HG03520 (cell line): ENCODE measurements around the gene SLC7A4.

Experiments used
- ATAC-seq: cut with Tn5 transposase; IDR thresholded peaks from one replicate; pipeline ENCODE4 v1.9.1; 2021; ENCODE audit warnings: mild to moderate bottlenecking, moderate library complexity; ENCODE audit not compliant: unreplicated experiment

Gene SLC7A4

DNA sequence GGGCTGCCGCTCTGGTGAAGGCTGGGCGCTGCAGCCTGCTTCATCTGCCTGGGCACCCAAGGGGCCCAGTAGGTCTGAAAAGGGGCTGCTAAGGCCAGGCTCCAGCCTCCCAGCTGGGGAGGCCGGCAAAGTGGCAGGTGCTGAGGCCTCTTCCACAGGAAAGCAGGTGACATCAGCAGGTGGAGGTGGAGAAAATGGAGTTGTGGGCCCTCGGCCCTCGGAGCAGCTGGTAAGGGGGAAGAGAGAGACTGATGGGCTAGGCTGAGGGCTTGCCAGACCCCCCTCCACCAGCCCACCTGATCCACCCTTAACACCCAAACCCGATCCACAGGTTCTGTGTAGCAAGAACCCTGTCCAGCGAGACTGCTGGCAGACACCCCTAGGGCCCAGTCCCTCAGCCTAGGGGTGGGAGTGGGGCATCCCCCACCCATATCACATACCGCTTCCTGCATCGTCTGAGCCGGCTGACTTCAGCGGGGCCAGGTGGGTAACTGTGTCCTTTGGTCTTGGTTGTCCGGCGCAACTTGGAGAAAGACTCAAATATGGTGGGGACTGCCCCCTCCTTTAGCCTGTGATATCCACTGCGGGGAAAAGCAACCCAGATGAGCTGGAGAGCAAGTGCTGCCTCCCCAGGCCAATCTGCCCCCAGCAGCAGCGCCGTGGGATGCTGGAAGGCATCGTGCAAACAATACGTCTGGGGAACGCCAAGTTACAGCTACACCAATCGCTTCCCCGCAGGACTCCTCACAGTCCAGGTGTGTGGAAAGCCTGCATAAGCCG is 32.0 kb downstream of the SLC7A4 start:
- ATAC-seq = no peak

DNA sequence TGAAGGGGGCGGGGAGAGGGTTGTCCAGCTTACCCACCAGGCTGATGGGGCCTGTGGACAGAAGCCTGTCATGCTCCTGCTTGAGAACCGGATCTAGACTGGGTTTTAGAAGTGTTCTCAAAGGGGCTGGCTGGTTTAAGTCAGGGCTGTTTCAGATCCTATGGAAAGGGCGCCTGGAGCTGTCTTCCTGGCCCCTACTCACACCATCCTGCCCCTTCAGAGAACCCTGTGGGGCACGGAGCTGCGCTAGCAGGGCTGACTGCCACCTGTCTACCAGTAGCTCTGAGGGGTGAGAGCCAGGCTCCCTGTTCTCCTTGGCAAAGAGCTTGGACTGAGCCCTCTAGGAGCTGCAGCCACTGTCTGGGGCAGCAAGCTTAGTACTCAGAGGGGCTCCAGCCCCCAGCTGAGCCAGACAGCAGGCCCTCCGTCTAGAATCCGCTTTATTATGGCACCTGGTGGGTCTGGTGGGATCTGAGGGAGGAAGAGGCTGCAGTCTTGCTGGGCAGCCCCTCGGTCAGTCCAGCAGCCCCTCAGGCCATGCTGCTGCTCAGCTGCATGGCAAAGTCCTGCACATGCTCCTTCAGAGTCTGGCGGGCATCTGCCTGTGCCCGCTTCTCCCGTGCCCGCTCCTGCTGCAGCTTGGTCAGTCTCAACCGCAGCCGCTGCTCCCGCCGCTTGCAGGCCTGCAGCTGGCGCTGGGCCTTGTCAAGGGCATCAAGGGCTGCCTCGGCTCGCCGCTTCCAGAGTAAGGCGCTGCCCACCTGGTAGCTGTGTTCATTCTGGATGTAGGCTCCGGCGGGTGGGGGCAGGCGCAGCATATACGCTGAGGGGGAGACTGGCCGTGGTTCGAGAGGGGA is 32.8 kb downstream of the SLC7A4 start:
- ATAC-seq = no peak

DNA sequence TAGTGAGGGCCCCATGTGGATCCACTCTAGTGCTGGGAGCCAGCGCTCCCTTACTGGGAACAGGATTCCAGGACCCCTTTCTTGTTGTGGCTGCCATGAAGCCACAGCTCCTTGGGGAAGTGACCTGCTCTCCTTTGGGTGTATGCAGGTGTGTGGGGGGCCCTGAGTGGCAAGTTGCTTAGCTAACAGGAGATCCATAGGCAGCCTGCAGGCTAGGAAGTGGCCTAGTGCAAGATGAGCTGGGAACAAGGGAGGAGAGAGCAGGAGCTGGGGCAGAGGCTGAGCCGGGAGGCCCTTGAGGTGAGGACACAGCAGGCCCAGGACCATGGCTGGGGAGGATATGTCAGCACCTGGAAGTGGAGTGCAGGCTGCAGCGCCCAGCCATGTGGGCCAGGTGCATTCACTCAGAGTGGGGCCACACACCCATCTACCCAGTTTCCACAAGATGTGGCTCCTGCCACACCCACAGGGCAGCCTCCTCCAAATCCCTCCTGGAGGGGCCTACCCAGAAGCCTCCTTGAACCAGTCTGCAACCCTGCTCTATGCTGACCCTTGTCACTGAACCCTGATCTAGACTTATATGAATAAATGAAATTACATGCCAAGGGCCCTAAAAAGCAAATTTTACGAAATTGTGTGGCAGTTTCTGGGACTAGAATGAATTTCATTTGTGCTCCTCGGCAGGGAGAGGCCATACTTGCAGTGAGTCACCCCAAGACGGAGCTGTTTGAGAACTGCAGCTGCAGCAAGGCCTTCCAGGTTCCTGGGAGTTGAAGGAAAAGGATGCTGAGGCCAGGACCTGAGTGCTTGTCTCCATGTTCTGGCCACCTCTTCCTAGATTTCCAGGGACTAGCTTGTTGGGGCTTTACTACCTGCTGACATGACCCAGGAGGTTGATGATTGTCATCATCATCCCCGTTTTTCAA is 33.7 kb downstream of the SLC7A4 start:
- no peak for ATAC-seq

DNA sequence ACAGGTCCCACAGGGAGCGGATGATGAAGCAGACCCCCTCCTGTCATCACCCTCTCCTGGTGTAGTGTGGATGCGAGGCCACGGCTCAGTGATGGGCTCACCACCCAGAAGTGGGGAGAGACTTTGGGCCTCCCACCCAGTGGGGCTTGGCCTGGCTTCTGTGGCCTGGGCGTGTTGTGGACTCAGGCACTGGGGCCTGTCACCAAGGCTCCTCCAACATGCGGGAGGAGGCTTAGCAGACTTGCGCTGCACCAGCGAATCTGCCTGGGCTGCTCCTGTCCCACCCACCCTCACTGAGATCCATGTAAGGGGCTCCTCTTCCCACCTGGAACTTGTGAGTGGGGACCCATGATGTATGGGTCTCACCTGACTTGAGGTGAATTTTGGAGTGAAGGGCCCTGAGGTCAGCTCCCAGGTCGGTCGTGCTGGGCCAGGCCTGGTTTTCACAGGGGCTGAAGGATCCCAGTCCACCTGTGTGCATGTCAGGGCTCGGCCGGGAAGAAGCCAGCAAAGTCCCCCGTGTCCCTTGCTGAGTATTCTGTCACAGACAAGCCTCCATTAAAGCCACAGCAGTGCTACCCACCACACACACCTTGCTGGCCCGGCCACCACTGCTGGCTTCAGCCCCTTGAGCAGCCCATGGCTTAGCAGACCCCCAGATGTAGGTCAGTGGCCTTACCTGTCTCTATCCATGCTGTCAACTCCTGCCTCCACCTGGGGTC is 34.7 kb downstream of the SLC7A4 start:
- no peak for ATAC-seq

DNA sequence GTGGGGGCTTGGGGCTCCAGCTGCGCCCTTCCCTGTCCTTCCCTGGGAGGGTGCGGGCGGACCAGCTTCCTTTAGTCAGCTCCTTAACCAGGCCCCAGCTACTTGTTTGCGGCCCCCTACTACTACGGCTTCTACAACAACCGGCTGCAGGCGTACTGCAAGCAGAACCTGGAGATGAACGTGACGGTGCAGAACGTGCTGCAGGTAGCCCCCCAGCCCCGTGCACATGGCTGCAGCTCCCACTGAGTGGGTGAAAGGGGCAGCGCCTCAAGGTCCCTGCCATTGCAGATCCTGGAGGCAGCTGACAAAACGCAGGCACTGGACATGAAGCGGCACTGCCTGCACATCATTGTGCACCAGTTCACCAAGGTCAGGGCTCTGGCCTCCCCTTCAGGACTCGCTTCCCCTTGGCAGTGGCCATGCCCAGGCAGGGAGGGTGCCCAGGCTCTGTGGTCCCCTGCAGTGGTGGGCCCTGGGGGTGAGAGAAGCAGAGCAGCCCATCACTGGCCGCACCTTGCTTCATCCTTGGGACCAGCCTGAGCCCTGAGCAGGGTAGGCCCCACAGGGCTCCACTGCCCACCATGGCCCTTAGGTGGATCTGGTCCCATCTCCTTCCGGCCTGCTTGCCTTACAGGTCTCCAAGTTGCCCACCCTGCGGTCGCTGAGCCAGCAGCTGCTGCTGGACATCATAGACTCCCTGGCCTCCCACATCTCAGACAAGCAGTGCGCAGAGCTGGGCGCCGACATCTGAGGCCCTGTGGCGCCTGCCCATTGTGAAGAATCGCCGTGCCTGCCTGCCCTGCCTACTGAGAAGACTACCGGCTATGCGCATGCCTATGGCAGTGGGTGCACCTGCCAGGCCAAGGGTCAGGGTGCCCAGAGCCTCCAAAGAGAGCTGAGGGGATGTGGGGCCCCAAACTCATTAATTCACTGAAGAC is 35.5 kb downstream of the SLC7A4 start:
- no peak for ATAC-seq

GRCh38 chr22:20996031-20996410 is 36.3 kb downstream of the SLC7A4 start:
- ATAC-seq = no peak

- no peak for ATAC-seq
Measured at GRCh38 chr22:20995329-20996030, 36.9 kb downstream of the SLC7A4 start.

DNA sequence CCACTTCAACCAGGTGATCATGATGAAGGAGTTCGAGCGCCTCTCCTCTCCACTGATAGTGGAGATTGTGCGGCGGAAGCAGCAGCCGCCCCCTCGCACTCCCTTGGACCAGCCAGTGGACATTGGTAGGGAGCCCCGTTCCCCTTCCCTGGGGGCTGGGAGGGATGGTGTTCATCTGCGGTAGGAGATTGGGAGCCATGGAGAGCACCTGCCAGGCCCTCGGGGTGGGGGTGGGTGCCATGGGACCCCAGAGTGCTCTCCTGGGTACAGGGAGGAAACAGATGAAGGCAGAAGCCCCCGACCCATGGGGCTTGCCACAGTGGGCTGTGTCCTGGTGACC is 37.5 kb downstream of the SLC7A4 start:
- ATAC-seq = no peak

DNA sequence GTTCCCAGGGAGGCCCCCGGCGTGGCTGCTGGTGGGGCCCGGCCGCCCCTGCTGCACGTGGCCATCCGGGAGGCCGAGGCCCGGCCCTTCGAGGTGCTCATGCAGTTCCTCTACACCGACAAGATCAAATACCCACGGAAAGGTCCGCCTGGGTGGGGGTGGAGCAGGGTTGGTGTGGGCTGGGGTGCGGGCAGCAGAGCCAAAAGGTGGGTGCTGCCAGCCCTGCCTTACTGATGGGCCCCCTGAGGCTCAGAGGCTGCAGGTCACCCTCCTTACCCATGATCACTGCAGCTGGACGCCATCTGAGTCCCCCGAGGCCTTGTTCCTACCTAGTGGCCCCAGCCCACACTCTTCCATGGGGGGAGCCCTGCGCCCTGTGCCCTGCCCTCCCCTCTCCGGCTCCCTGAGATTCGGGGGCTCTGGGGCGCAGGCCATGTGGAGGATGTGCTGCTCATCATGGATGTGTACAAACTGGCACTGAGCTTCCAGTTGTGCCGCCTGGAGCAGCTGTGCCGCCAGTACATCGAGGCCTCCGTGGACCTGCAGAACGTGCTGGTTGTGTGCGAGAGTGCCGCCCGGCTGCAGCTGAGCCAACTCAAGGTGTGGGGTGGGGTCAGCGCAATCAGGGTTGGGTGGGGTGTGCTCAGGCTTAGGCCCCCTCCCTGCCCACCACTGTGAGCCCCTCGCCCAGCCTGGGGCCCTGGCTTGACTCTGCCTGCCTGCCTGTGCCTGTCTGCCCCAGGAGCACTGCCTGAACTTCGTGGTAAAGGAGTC is 38.0 kb downstream of the SLC7A4 start:
- ATAC-seq = no peak

- ATAC-seq = no peak
Measured at GRCh38 chr22:20993304-20994127, 38.8 kb downstream of the SLC7A4 start.

- no peak for ATAC-seq
Measured at GRCh38 chr22:20992456-20993303, 39.7 kb downstream of the SLC7A4 start.

DNA sequence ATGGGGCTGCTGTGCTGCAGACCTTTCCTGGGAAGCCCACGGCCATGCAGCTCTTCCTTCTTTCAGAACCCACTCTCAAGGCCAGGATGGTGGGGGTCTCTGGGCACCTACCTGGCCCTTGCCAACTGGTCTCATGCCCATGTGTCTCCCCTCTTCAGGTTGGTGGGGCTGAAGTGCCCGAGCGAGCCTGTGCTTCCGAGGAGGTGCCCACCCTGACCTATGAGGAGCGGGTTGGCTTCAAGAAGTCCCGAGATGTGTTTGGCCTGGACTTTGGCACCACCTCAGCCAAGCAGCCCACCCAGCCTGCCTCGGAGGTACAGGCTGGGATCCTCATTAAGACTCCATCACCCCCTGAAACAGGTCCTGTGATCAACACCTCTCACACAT is 40.3 kb downstream of the SLC7A4 start:
- no peak for ATAC-seq

GRCh38 chr22:20991252-20992055 is 40.9 kb downstream of the SLC7A4 start:
- ATAC-seq = no peak

GRCh38 chr22:20990184-20991180 is 41.9 kb downstream of the SLC7A4 start:
- ATAC-seq = no peak
